ENCODE measurements around the gene GLB1L2. TPM values are rescaled to one million over a fixed set of nuclear protein-coding genes. Genes with fewer than 3 reads are reported as not detected.

The GLB1L2 gene
- total and polyA plus RNA-seq, 2 of the 4 experiments (the other 2 are of a cell fraction): under 0.01 to 0.26 TPM

- no TSS peak for BruUV-seq (replicated peaks)
- Histone ChIP-seq H4K91ac (ENCODE audit: insufficient read depth, low read depth, low read length) (no peak overlapping the region), H3K4me3 (ENCODE audit: insufficient read depth, low read depth, low read length) (no peak overlapping the region), H2BK5ac (ENCODE audit: low read depth, low read length, poor library complexity, severe bottlenecking) (no peak overlapping the region), H2AFZ (replicated peaks; ENCODE audit: low read length, poor library complexity) (peak overlapping the region; percentile 5), H3K4me2 (ENCODE audit: low read depth, low read length) (no peak overlapping the region), H3K9me1 (ENCODE audit: insufficient read depth, low read length) (no peaks in the 10 kb centered on the region), H3K4ac (ENCODE audit: low read depth, low read length) (no peak overlapping the region), H3K27me3 (ENCODE audit: control insufficient read depth, insufficient read depth, low read length) (no peaks in the 10 kb centered on the region), H2BK15ac (ENCODE audit: low read depth, low read length) (no peak overlapping the region), H3K27ac (ENCODE audit: insufficient read depth, low read length) (no peak overlapping the region), H3K14ac (replicated peaks; ENCODE audit: low read depth, low read length) (no peak overlapping the region), H2AK9ac (replicated peaks; ENCODE audit: low read depth, low read length, poor library complexity) (no peak overlapping the region), H4K5ac (ENCODE audit: low read depth, low read length) (no peak overlapping the region), H2BK20ac (ENCODE audit: low read depth, low read length) (no peak overlapping the region), H4K20me1 (ENCODE audit: insufficient read depth, low read length) (no peaks in the 10 kb centered on the region), H3K9ac (ENCODE audit: low read depth, low read length) (no peak overlapping the region), H2AK5ac (ENCODE audit: low read depth, low read length) (no peak overlapping the region), H3K9me3 (ENCODE audit: control insufficient read depth, insufficient read depth, low read length) (peaks cover 51% of the 10 kb centered on the region), H3K36me3 (ENCODE audit: control insufficient read depth, insufficient read depth, low read length) (no peaks in the 10 kb centered on the region), H4K8ac (ENCODE audit: low read depth in 2 of 2, low read length in 2 of 2) (no peak overlapping the region), H2BK120ac (ENCODE audit: low read depth, low read length) (no peak overlapping the region), H3K18ac (ENCODE audit: low read depth, low read length) (no peak overlapping the region), H3K56ac (ENCODE audit: extremely low read depth, insufficient read depth, low read length) (no peak overlapping the region), H3K23ac (ENCODE audit: low read depth, low read length) (no peak overlapping the region), H3K4me1 (ENCODE audit: control insufficient read depth, insufficient read depth, low read length) (no peaks in the 10 kb centered on the region), H3K79me1 (ENCODE audit: low read depth in 1 of 2, low read length in 2 of 2) (no peaks in the 10 kb centered on the region)
- CTCF ChIA-PET: no interaction called here
- ATAC-seq (ENCODE audit: low read depth) (no peak), DNase-seq (no peak)
- TF ChIP-seq ELK1 (IDR thresholded peaks at IDR 0.05; ENCODE audit: borderline replicate concordance, low read depth, low read length): no peak
- no peak for TF ChIP-seq MAFK (IDR thresholded peaks at IDR 0.05; ENCODE audit: low read depth, low read length)
- no peak for TF ChIP-seq POLR2A (IDR thresholded peaks at IDR 0.05; ENCODE audit: low read depth, low read length)
- no peak for TF ChIP-seq NFE2L2 (IDR thresholded peaks at IDR 0.05; ENCODE audit: low read depth, low read length)
- no peak for TF ChIP-seq MAZ (IDR thresholded peaks at IDR 0.05; ENCODE audit: borderline replicate concordance, low read depth, low read length)
- no peak for TF ChIP-seq FOS (IDR thresholded peaks at IDR 0.05; ENCODE audit: low read depth, low read length)
- no peak for TF ChIP-seq RAD21 (IDR thresholded peaks at IDR 0.05; ENCODE audit: low read length)
- no peak for TF ChIP-seq MXI1 (IDR thresholded peaks at IDR 0.05; ENCODE audit: borderline replicate concordance, low read depth, low read length)
- no peak for TF ChIP-seq CTCF (conservative IDR thresholded peaks at IDR 0.05; ENCODE audit: low read depth, low read length)
- TF ChIP-seq RFX5 (IDR thresholded peaks at IDR 0.05; ENCODE audit: low read depth, low read length): no peak
- no peak for TF ChIP-seq SMC3 (IDR thresholded peaks at IDR 0.05; ENCODE audit: low read depth, low read length)
- dilution Hi-C loops (cut with HindIII; ENCODE audit: low sequenced_read_pairs, unreplicated experiment) (no loop called here), in situ Hi-C loops (cut with MboI; ENCODE audit: low sequenced_read_pairs) (no loop called here), intact Hi-C loops (cut with micrococcal nuclease) (no loop called here)
- POLR2A ChIA-PET (ENCODE audit: unreplicated experiment): no interaction called here
- 99% methylated on average over 12 of the region's 24 CpGs; no CpG with 5 or more reads in 1 of the 2 experiments for WGBS, 2 experiments (ENCODE audit: extremely low coverage in 2 of 2, insufficient read length in 1 of 2)
Measured at GRCh38 chr11:134382830-134383229, 51.0 kb downstream of the GLB1L2 start.
